IPS-18c (cell line): ENCODE measurements around the gene ADAM12.
"Not testable (repeated sequence)": the region's sequence is repeated elsewhere in the genome, so short reads cannot be mapped to it uniquely, and the experiment has no call there.

Experiments
- H3K4me3 ChIP-seq: 2 replicates; pipeline ENCODE4 v1.7.0; 2013; ENCODE audit warnings: low read depth, mild to moderate bottlenecking, low read length, moderate library complexity; ENCODE audit not compliant: insufficient read depth
- H3K9me3 ChIP-seq: one replicate; pipeline ENCODE4 v1.6.1; 2013; ENCODE audit warnings: mild to moderate bottlenecking, low read length, moderate library complexity; ENCODE audit not compliant: control insufficient read depth, insufficient read depth

ADAM12 gene

GRCh38 chr10:126199221-126199998 is 188.9 kb downstream of the ADAM12 start:
- Histone ChIP-seq H3K4me3 (no peak overlapping the region), H3K9me3 (no peaks in the 10 kb centered on the region)

GRCh38 chr10:126198681-126199080 is 189.6 kb downstream of the ADAM12 start:
- no peaks in the 10 kb centered on the region for H3K9me3 ChIP-seq
- H3K4me3 ChIP-seq: no peak overlapping the region

GRCh38 chr10:126197036-126197543 is 191.2 kb downstream of the ADAM12 start:
- no peak overlapping the region for H3K4me3 ChIP-seq

GRCh38 chr10:126196281-126196680 is 192.0 kb downstream of the ADAM12 start:
- Histone ChIP-seq H3K4me3 (no peak overlapping the region), H3K9me3 (no peaks in the 10 kb centered on the region)

More at GRCh38 chr10:126197036-126197543, 191.2 kb downstream of the ADAM12 start:
- H3K9me3 ChIP-seq: no peaks in the 10 kb centered on the region

- Histone ChIP-seq H3K4me3 (no peak overlapping the region), H3K9me3 (no peaks in the 10 kb centered on the region)
Measured at GRCh38 chr10:126191192-126191591, 197.1 kb downstream of the ADAM12 start.

- H3K9me3 ChIP-seq: no peaks in the 10 kb centered on the region
Measured at GRCh38 chr10:126188679-126189200, 199.5 kb downstream of the ADAM12 start.

GRCh38 chr10:126187399-126187798 is 200.9 kb downstream of the ADAM12 start:
- no peaks in the 10 kb centered on the region for H3K9me3 ChIP-seq

More at GRCh38 chr10:126188679-126189200, 199.5 kb downstream of the ADAM12 start:
- no peak overlapping the region for H3K4me3 ChIP-seq

GRCh38 chr10:126186766-126187165 is 201.5 kb downstream of the ADAM12 start:
- H3K9me3 ChIP-seq: no peaks in the 10 kb centered on the region
- no peak overlapping the region for H3K4me3 ChIP-seq

More at GRCh38 chr10:126187399-126187798, 200.9 kb downstream of the ADAM12 start:
- no peak overlapping the region for H3K4me3 ChIP-seq

GRCh38 chr10:126185676-126186447 is 202.4 kb downstream of the ADAM12 start:
- H3K9me3 ChIP-seq: no peaks in the 10 kb centered on the region
- H3K4me3 ChIP-seq: no peak overlapping the region

- H3K9me3 ChIP-seq: no peaks in the 10 kb centered on the region
- no peak overlapping the region for H3K4me3 ChIP-seq
Measured at GRCh38 chr10:126181626-126182025, 206.7 kb downstream of the ADAM12 start.

GRCh38 chr10:126179637-126180036 is 208.6 kb downstream of the ADAM12 start:
- Histone ChIP-seq H3K9me3 (no peaks in the 10 kb centered on the region), H3K4me3 (no peak overlapping the region)

GRCh38 chr10:126177417-126178030 is 210.8 kb downstream of the ADAM12 start:
- no peaks in the 10 kb centered on the region for H3K9me3 ChIP-seq
- H3K4me3 ChIP-seq: no peak overlapping the region

- H3K9me3 ChIP-seq: no peaks in the 10 kb centered on the region
- H3K4me3 ChIP-seq: no peak overlapping the region
Measured at GRCh38 chr10:126175641-126176262, 212.5 kb downstream of the ADAM12 start.

- not testable (repeated sequence) for H3K9me3 ChIP-seq, H3K4me3 ChIP-seq
Measured at GRCh38 chr10:126172755-126173154, 215.5 kb downstream of the ADAM12 start.

GRCh38 chr10:126171555-126171954 is 216.7 kb downstream of the ADAM12 start:
- H3K4me3 ChIP-seq: no peak overlapping the region
- H3K9me3 ChIP-seq: no peaks in the 10 kb centered on the region

- no peak overlapping the region for H3K4me3 ChIP-seq
- H3K9me3 ChIP-seq: no peaks in the 10 kb centered on the region
Measured at GRCh38 chr10:126170776-126171175, 217.5 kb downstream of the ADAM12 start.

GRCh38 chr10:126170371-126170770 is 217.9 kb downstream of the ADAM12 start:
- Histone ChIP-seq H3K9me3 (no peaks in the 10 kb centered on the region), H3K4me3 (no peak overlapping the region)
